Tracheal epithelial cell (primary cell): Measurements from ENCODE around the gene LIF. TPM values are rescaled to one million over a fixed set of nuclear protein-coding genes. Genes with fewer than 3 reads are reported as not detected.

Experiments used
- total RNA-seq: library from RNA; depleted of rRNA; stranded (reverse); fragments of >200 nt; gene quantifications from 2 replicates; pipeline ENCODE4 v1.2.1, GENCODE V29; 2014

LIF gene
- 0.21 and 28.9 TPM in 2 replicates for total RNA-seq

DNA sequence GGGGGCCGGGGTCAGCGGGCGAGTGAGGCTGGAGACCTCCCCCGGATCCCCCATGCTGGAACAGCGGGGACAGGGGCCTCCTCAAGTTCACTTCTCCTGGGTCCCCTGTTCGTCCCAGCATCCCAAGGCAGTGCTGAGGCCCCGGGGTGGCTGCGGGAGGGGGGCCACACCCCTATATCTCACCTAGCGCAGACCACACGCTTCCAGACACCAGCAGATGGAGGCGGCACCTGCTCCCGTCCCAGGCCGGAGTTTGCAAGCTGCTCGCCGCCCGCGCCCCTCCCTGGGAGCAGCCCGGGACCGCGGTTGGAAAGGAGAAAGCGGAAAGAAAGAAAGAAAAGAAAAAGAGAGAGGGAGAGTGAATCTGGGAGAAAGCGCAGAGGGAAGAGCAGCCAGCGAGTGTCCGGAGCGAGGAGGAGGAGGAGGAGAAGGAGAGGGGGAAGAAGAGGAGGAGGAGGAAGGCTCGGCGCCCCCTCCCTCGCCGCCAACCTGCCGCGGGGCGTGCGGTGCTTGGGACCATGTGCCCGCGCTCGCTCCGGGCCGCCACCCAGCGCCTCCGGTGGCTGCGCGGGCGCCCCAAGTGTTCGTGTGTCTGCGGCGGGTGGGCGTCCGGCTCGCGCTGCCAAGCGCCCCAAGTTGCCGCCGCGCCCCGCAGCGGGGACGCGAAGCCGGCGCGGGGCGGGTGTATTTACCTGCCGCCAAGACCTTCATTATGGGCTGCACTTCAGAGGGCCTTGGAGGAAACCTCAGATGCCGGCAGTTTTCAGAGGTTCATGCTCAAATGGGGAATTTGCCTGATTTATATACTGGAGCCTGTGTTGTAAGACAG, at the start of gene LIF:
Gene LIF (minus strand): TSS at position 775 of the 829 bp plus-strand sequence. CDS start 64 bp downstream, at position 711.

DNA sequence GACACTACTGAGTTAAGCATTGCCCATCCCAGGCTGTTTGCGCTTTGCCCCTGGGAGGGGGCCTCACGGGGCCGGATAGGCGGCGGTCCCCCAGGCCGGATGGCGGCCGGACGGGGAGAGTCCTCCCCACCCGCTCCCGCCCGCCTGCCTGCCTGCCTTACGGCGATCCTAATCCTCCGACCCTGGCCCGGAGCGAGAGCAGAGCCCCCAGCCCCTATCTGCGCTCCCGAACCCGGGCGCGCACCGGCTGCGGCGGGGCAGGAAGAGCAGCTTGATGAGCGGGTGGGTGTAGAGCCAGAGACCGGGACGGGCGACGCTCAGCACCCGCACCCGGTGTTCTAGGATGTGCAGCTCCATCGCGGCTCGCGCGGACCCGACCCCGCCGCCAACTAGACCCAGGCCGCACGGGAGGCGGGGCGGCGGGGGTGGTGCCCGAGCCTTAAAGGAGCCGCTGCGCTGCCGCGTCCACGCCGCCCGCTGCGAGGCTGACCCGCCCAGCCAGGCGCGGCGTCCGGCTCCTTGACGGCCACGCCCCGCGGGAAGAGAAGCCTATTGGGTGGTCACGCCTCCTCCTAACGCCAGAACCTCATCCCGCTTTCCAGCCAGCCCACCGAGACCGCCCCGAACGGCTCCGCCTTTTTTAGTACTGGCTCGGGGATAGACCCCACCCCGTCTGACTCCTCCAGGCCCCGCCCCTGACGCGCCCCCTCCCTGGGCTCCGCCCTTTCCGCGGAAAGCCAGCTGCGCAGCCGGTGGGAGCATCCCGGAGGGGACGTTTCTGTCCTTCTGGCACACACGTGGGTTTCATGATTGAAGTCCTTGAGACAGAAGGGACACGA, 42.8 kb upstream of the LIF start, which contains the start of gene CASTOR1:
Gene CASTOR1 (minus strand): TSS at position 365 of the 839 bp plus-strand sequence. CDS start 8 bp downstream, at position 357.

DNA sequence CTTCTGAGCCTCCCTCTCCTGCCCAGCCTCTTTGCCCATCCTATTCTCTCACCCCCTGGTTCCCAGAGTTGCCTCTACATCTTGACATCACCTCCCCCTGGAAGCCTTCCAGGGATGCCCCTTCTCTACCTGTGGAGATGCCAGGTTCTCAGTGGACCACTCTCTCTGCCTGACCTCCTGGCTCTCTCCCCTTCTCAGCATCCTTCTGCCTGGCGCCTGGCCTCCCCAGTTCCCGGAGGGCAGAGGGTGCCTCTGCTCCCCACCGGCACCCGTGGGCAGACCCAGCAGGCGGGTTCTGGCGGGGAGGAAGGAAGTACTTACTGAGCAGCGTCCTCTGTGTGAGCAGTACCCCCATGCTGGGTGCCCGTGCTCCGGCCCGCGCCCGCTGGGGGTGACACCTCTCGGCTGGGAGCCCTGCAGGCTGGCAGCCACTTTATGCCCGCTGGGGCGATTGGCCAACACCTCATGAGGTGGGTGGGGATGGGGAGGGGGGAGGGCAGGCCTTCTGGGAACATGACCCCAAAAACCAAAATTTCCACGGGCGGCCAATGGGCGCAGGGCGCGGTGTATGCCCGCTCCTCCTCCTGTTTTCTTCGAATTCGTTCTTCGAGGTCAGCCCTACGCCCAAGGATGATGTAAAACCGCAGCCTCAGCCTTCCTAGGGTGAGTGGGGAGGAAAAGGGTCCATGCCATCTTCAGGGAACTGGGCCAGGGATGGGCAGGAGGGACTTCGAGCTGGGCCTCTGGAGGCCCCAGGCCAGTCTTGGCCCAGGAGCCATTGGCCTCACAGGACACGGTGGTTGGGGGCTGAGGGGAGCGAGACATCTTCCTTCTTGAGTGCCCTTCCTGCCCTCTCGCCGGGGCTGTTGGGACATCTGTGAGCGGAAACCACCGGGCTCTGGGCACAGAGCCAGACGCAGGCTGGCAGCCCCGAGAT, 20.2 kb upstream of the LIF start, which contains the start of gene OSM:
Gene OSM (minus strand): TSS at position 407 of the 937 bp plus-strand sequence. CDS start 52 bp downstream, at position 355.

Other genes with a start within 250 kb of the LIF start
- not detected in 2 replicates for gene HORMAD2, start 166.3 kb downstream of the LIF start, total RNA-seq
- not detected in 2 replicates for gene OSM, start 20.1 kb upstream of the LIF start, total RNA-seq
- gene CASTOR1, start 42.7 kb upstream of the LIF start, total RNA-seq: 6.0 and 6.7 TPM in 2 replicates
- 11.5 and 13.3 TPM in 2 replicates for gene TBC1D10A, start 80.2 kb upstream of the LIF start, total RNA-seq
- gene SF3A1, start 110.1 kb upstream of the LIF start, total RNA-seq: 11.3 and 16.4 TPM in 2 replicates
- gene CCDC157, start 110.2 kb upstream of the LIF start, total RNA-seq: under 0.01 and 0.72 TPM in 2 replicates
- gene RNF215, start 140.7 kb upstream of the LIF start, total RNA-seq: 14.1 and 25.1 TPM in 2 replicates
- gene SEC14L2, start 150.3 kb upstream of the LIF start, total RNA-seq: 77.8 and 82.7 TPM in 2 replicates
- gene MTFP1, start 179.0 kb upstream of the LIF start, total RNA-seq: 28.4 and 29.0 TPM in 2 replicates
- not detected in 2 replicates for gene SEC14L3, start 225.3 kb upstream of the LIF start, total RNA-seq